Progenitor cell of endocrine pancreas (in vitro differentiated cells): ENCODE measurements around the gene NME7. TPM values are rescaled to one million over a fixed set of nuclear protein-coding genes. Genes with fewer than 3 reads are reported as not detected.
"Not testable (repeated sequence)": the region's sequence is repeated elsewhere in the genome, so short reads cannot be mapped to it uniquely, and the experiment has no call there.

Source experiments
- DNase-seq: peaks from one replicate; pipeline ENCODE4 v3.0.0; 2021; ENCODE audit warnings: low spot score; ENCODE audit not compliant: unreplicated experiment
- H3K27ac Mint-ChIP-seq: 2 replicates; pipeline ENCODE4 v1.8.0; 2021; ENCODE audit warnings: mild to moderate bottlenecking, moderate library complexity, mixed read lengths
- H3K27me3 Mint-ChIP-seq: 2 replicates; pipeline ENCODE4 v1.8.0; 2021; ENCODE audit warnings: mixed read lengths
- H3K36me3 Mint-ChIP-seq: 2 replicates; pipeline ENCODE4 v1.8.0; 2022; ENCODE audit warnings: mixed read lengths; ENCODE audit not compliant: insufficient read depth
- H3K4me1 Mint-ChIP-seq: 2 replicates; pipeline ENCODE4 v1.8.0; 2021; ENCODE audit warnings: low read depth, mixed read lengths
- H3K4me3 Mint-ChIP-seq: 2 replicates; pipeline ENCODE4 v1.8.0; 2021; ENCODE audit warnings: low read depth, mild to moderate bottlenecking, moderate library complexity, mixed read lengths
- H3K9me3 Mint-ChIP-seq: 2 replicates; pipeline ENCODE4 v1.8.0; 2021; ENCODE audit warnings: low read depth, mixed read lengths
- CTCF ChIP-seq: fragments of 200-600 bp; sonication (generic); IDR thresholded peaks from one replicate; pipeline ENCODE4 v1.5.0; 2021; ENCODE audit warnings: antibody characterized with exemption, mild to moderate bottlenecking; ENCODE audit not compliant: unreplicated experiment
- total RNA-seq: library from RNA; stranded (reverse); gene quantifications from 2 replicates; pipeline ENCODE4 v1.2.1, GENCODE V29; 2021

The NME7 gene
- total RNA-seq, 1 donor from 2014 or later = 32.7 TPM

GRCh38 chr1:169348383-169349036, 19.1 kb downstream of the NME7 start:
- Mint-ChIP-seq H3K27ac (no peak overlapping the region), H3K4me3 (no peak overlapping the region), H3K36me3 (peaks cover 11% of the 10 kb centered on the region), H3K4me1 (peaks cover 11% of the 10 kb centered on the region), H3K27me3 (no peaks in the 10 kb centered on the region), H3K9me3 (peaks cover 10% of the 10 kb centered on the region)
- peak; percentile 91 for TF ChIP-seq CTCF
- DNase-seq = peak; percentile 10

GRCh38 chr1:169347688-169348382, 19.8 kb downstream of the NME7 start:
- Mint-ChIP-seq H3K36me3 (peaks cover 5% of the 10 kb centered on the region), H3K4me3 (no peak overlapping the region), H3K9me3 (peaks cover 3% of the 10 kb centered on the region), H3K27ac (no peak overlapping the region), H3K4me1 (peaks cover 11% of the 10 kb centered on the region), H3K27me3 (no peaks in the 10 kb centered on the region)
- no peak for DNase-seq
- TF ChIP-seq CTCF = no peak

GRCh38 chr1:169346036-169346589, 21.5 kb downstream of the NME7 start:
- DNase-seq = no peak
- Mint-ChIP-seq H3K27ac (no peak overlapping the region), H3K36me3 (peaks cover 1% of the 10 kb centered on the region), H3K27me3 (no peaks in the 10 kb centered on the region), H3K4me3 (no peak overlapping the region), H3K9me3 (no peaks in the 10 kb centered on the region), H3K4me1 (peaks cover 11% of the 10 kb centered on the region)
- TF ChIP-seq CTCF = no peak

- no peak overlapping the region for H3K4me3 Mint-ChIP-seq
- peaks cover 11% of the 10 kb centered on the region for H3K4me1 Mint-ChIP-seq
- H3K27ac Mint-ChIP-seq = no peak overlapping the region
- TF ChIP-seq CTCF = no peak
- DNase-seq = no peak
- peaks cover 5% of the 10 kb centered on the region for H3K36me3 Mint-ChIP-seq
- H3K9me3 Mint-ChIP-seq = peaks cover 3% of the 10 kb centered on the region
- H3K27me3 Mint-ChIP-seq = no peaks in the 10 kb centered on the region
Measured at GRCh38 chr1:169345511-169345910, 22.1 kb downstream of the NME7 start.

GRCh38 chr1:169342096-169342495, 25.5 kb downstream of the NME7 start:
- not testable (repeated sequence) for H3K27me3 Mint-ChIP-seq, DNase-seq, H3K27ac Mint-ChIP-seq, H3K4me3 Mint-ChIP-seq, H3K9me3 Mint-ChIP-seq
- Mint-ChIP-seq H3K4me1 (peaks cover 14% of the 10 kb centered on the region), H3K36me3 (peaks cover 14% of the 10 kb centered on the region)

GRCh38 chr1:169340882-169341281, 26.7 kb downstream of the NME7 start:
- Mint-ChIP-seq H3K9me3 (peaks cover 10% of the 10 kb centered on the region), H3K27ac (no peak overlapping the region), H3K4me3 (no peak overlapping the region), H3K4me1 (peaks cover 10% of the 10 kb centered on the region), H3K36me3 (peaks cover 22% of the 10 kb centered on the region), H3K27me3 (no peaks in the 10 kb centered on the region)
- no peak for TF ChIP-seq CTCF
- DNase-seq = no peak
